Measurements from ENCODE around the gene AVPI1. TPM values are rescaled to one million over a fixed set of nuclear protein-coding genes. Genes with fewer than 3 reads are reported as not detected.
"Not testable (repeated sequence)": the region's sequence is repeated elsewhere in the genome, so short reads cannot be mapped to it uniquely, and the experiment has no call there.

The AVPI1 gene
- total and polyA plus RNA-seq, 3 experiments from 2014 or later: 2.3 to 3.1 (median 2.3) TPM

GRCh38 chr10:97701438-97702069 lies 14.5 kb upstream of the AVPI1 start:
- Mint-ChIP-seq H3K27ac (no peak overlapping the region), H3K4me3 (no peak overlapping the region), H3K4me1 (no peaks in the 10 kb centered on the region), H3K36me3 (no peaks in the 10 kb centered on the region), H3K27me3 (peaks cover 16 to 20% of the 10 kb centered on the region in 2 donors), H3K9me3 (peaks cover 0 to 2% (median 0%) of the 10 kb centered on the region in 5 donors)
- no peaks in the 10 kb centered on the region for H3K4me1 ChIP-seq (ENCODE audit: insufficient read depth, low read length)
- no peaks in the 10 kb centered on the region for H3K9me3 ChIP-seq (ENCODE audit: low read length)
- no peaks in the 10 kb centered on the region for H3K27me3 ChIP-seq (ENCODE audit: insufficient read depth, low read length, poor library complexity, severe bottlenecking)
- DNase-seq: peak in 4 of 5 donors; percentile 24 to 67 (median 52)
- H3K4me3 ChIP-seq (ENCODE audit: low read length): no peak overlapping the region
- H3K27ac ChIP-seq (ENCODE audit: low read depth, low read length): no peak overlapping the region
- ChIA-PET POLR2A (no interaction called here), CTCF (interaction anchor here (0.8 to 14.6 kb wide), 23 partner anchors 8 to 167 kb away, joined by 3 to 199 read pairs (median 4); partner anchors contain the start of genes ANKRD2, AVPI1, MARVELD1 and ZFYVE27)
- H3K36me3 ChIP-seq (ENCODE audit: insufficient read depth, low read length): no peaks in the 10 kb centered on the region

- H3K36me3 Mint-ChIP-seq; H3K36me3 ChIP-seq (ENCODE audit: insufficient read depth, low read length); H3K9me3 ChIP-seq (ENCODE audit: low read length); POLR2A ChIA-PET; H3K27ac Mint-ChIP-seq; H3K4me3 ChIP-seq (ENCODE audit: low read length); H3K4me1 Mint-ChIP-seq; H3K9me3 Mint-ChIP-seq; DNase-seq; H3K4me1 ChIP-seq (ENCODE audit: insufficient read depth, low read length); H3K27me3 Mint-ChIP-seq; H3K27me3 ChIP-seq (ENCODE audit: insufficient read depth, low read length, poor library complexity, severe bottlenecking); H3K27ac ChIP-seq (ENCODE audit: low read depth, low read length): not testable (repeated sequence)
- H3K4me3 Mint-ChIP-seq: peak overlapping the region in 1 of 7 donors; percentile 28
- CTCF ChIA-PET: interaction anchor here (1.3 to 1.7 kb wide), 3 partner anchors 11 to 33 kb away, joined by 3 to 7 read pairs (median 5); partner anchors contain the start of gene AVPI1
Measured at GRCh38 chr10:97698072-97698655, 11.1 kb upstream of the AVPI1 start.

- H3K27ac ChIP-seq (ENCODE audit: low read depth, low read length): no peak overlapping the region
- POLR2A ChIA-PET: no interaction called here
- Mint-ChIP-seq H3K4me3 (no peak overlapping the region), H3K4me1 (peaks cover 12 to 24% (median 22%) of the 10 kb centered on the region in 3 donors), H3K27ac (peak overlapping the region in 3 of 8 donors; percentile 36 to 51 (median 47)), H3K36me3 (peaks cover 0 to 1% (median 0%) of the 10 kb centered on the region in 3 donors), H3K27me3 (peaks cover 0 to 4% of the 10 kb centered on the region in 2 donors), H3K9me3 (no peaks in the 10 kb centered on the region)
- peaks cover 23% of the 10 kb centered on the region for H3K4me1 ChIP-seq (ENCODE audit: insufficient read depth, low read length)
- H3K4me3 ChIP-seq (ENCODE audit: low read length): no peak overlapping the region
- DNase-seq: no peak
- CTCF ChIA-PET: no interaction called here
- no peaks in the 10 kb centered on the region for H3K9me3 ChIP-seq (ENCODE audit: low read length)
- H3K27me3 ChIP-seq (ENCODE audit: insufficient read depth, low read length, poor library complexity, severe bottlenecking): no peaks in the 10 kb centered on the region
- no peaks in the 10 kb centered on the region for H3K36me3 ChIP-seq (ENCODE audit: insufficient read depth, low read length)
Measured at GRCh38 chr10:97690133-97690532, 3.1 kb upstream of the AVPI1 start.

GRCh38 chr10:97689559-97690020 lies 2.5 kb upstream of the AVPI1 start:
- ChIA-PET POLR2A (no interaction called here), CTCF (interaction anchor here (1.0 kb wide), 1 partner anchor 11 kb away, joined by 3 read pairs; no protein-coding TSS in a partner anchor)
- Histone ChIP-seq H3K4me3 (ENCODE audit: low read length) (no peak overlapping the region), H3K27ac (ENCODE audit: low read depth, low read length) (no peak overlapping the region), H3K36me3 (ENCODE audit: insufficient read depth, low read length) (no peaks in the 10 kb centered on the region), H3K27me3 (ENCODE audit: insufficient read depth, low read length, poor library complexity, severe bottlenecking) (no peaks in the 10 kb centered on the region), H3K9me3 (ENCODE audit: low read length) (no peaks in the 10 kb centered on the region), H3K4me1 (ENCODE audit: insufficient read depth, low read length) (peaks cover 26% of the 10 kb centered on the region)
- Mint-ChIP-seq H3K4me3 (no peak overlapping the region), H3K4me1 (peaks cover 14 to 29% (median 25%) of the 10 kb centered on the region in 3 donors), H3K36me3 (peaks cover 0 to 1% (median 0%) of the 10 kb centered on the region in 3 donors), H3K27ac (peak overlapping the region in 1 of 8 donors; percentile 36), H3K9me3 (no peaks in the 10 kb centered on the region), H3K27me3 (peaks cover 0 to 1% of the 10 kb centered on the region in 2 donors)
- DNase-seq: no peak

- H3K4me3 ChIP-seq (ENCODE audit: low read length): peak overlapping the region; percentile 89
- H3K27ac ChIP-seq (ENCODE audit: low read depth, low read length): peak overlapping the region; percentile 79
- no peaks in the 10 kb centered on the region for H3K27me3 ChIP-seq (ENCODE audit: insufficient read depth, low read length, poor library complexity, severe bottlenecking)
- Mint-ChIP-seq H3K9me3 (no peaks in the 10 kb centered on the region), H3K36me3 (peaks cover 0 to 1% (median 0%) of the 10 kb centered on the region in 3 donors), H3K27ac (peak overlapping the region; percentile 58 to 96 (median 89)), H3K4me1 (peaks cover 14 to 30% (median 25%) of the 10 kb centered on the region in 3 donors), H3K4me3 (peak overlapping the region; percentile 87 to 95 (median 89)), H3K27me3 (no peaks in the 10 kb centered on the region)
- H3K4me1 ChIP-seq (ENCODE audit: insufficient read depth, low read length): peaks cover 26% of the 10 kb centered on the region
- no peaks in the 10 kb centered on the region for H3K36me3 ChIP-seq (ENCODE audit: insufficient read depth, low read length)
- ChIA-PET POLR2A (interaction anchor here (0.9 to 2.1 kb wide), 7 partner anchors 11 to 287 kb away, joined by 3 to 20 read pairs (median 5); partner anchors contain the start of genes MARVELD1, RRP12 and ZFYVE27), CTCF (interaction anchor here (0.5 to 3.8 kb wide), 9 partner anchors 10 to 75 kb away, joined by 3 to 39 read pairs (median 9); partner anchors contain the start of gene ZFYVE27)
- no peaks in the 10 kb centered on the region for H3K9me3 ChIP-seq (ENCODE audit: low read length)
- no peak for DNase-seq
Measured at GRCh38 chr10:97687785-97688781, 1.0 kb upstream of the AVPI1 start.

DNA sequence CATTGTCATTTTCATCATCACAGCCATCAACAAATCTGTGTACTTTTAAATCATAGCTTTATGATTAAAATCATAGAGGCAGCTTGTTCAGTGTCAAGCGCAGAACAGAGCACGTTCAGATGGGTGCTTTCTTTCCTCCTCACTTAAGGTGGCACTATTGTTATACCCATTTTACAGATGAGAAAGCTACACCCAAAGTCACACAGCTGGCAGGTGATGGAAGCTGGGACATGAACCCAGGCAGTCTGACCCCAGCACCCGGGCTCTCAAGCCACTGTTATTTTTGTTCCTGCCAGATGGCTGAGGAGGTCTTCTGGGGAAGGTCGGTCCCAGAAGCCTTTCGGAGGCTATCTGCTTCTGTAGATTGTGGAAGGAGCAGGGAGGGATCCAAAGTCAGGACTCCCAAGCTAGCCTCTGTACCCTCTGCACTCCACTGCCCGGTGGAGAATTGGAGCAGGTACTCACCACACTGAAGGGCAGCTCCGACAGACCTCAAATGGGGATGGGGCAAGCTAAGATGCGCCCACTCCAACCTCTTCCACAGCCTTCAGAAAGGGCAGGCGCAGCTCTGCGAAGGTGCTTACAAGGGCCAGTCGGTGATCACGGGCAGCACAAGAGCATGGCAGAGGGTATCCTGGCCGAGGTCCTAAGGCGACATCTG lies 610 bp downstream of the AVPI1 start:
- H3K36me3 Mint-ChIP-seq: peaks cover 0 to 1% (median 0%) of the 10 kb centered on the region in 3 donors
- DNase-seq: no peak
- no peaks in the 10 kb centered on the region for H3K27me3 ChIP-seq (ENCODE audit: insufficient read depth, low read length, poor library complexity, severe bottlenecking)
- CTCF ChIA-PET: interaction anchor here (0.9 to 3.8 kb wide), 17 partner anchors 10 to 182 kb away, joined by 3 to 39 read pairs (median 5); partner anchors contain the start of genes MARVELD1 and ZFYVE27
- H3K4me3 ChIP-seq (ENCODE audit: low read length): peak overlapping the region; percentile 89
- H3K36me3 ChIP-seq (ENCODE audit: insufficient read depth, low read length): no peaks in the 10 kb centered on the region
- peaks cover 14 to 33% (median 25%) of the 10 kb centered on the region in 3 donors for H3K4me1 Mint-ChIP-seq
- no peaks in the 10 kb centered on the region for H3K9me3 ChIP-seq (ENCODE audit: low read length)
- peaks cover 26% of the 10 kb centered on the region for H3K4me1 ChIP-seq (ENCODE audit: insufficient read depth, low read length)
- POLR2A ChIA-PET: interaction anchor here (0.7 to 2.1 kb wide), 9 partner anchors 10 to 164 kb away, joined by 3 to 20 read pairs (median 5); partner anchors contain the start of genes GOLGA7B, MARVELD1 and ZFYVE27
- H3K9me3 Mint-ChIP-seq: no peaks in the 10 kb centered on the region
- H3K27ac Mint-ChIP-seq: peak overlapping the region; percentile 56 to 96 (median 86)
- H3K27ac ChIP-seq (ENCODE audit: low read depth, low read length): peak overlapping the region; percentile 58
- H3K27me3 Mint-ChIP-seq: no peaks in the 10 kb centered on the region
- H3K4me3 Mint-ChIP-seq: peak overlapping the region; percentile 87 to 95 (median 89)

DNA sequence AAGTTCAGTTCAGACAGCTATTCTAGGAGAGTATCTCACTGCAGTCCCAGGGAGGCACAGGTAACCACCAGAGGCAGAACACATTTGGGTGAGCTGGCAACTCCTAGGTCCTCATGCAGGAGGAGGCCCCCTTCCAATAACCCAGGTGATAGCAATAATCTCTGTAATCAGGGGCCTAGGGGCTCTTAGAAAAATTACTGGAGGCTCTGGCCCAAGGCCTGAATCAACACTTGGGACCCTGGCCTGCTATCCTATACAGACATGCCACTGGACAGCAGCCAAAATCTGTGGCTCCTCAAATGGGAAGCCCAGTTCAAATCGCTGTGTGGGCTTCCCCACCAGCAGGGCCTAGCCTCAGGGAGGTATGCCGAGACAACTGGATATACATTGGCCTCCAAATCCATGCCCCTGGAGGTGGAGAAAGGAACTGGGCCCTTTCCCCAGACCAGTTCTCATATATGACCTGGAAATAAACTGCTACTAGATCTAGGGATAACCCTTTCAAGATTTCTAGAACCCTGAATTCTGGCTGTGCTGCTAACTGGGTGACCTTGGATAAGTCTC lies 1.6 kb downstream of the AVPI1 start:
- H3K4me3 ChIP-seq (ENCODE audit: low read length): peak overlapping the region; percentile 4
- H3K27ac ChIP-seq (ENCODE audit: low read depth, low read length): peak overlapping the region; percentile 31
- no peaks in the 10 kb centered on the region for H3K27me3 Mint-ChIP-seq
- POLR2A ChIA-PET: no interaction called here
- no peaks in the 10 kb centered on the region for H3K9me3 ChIP-seq (ENCODE audit: low read length)
- H3K4me1 ChIP-seq (ENCODE audit: insufficient read depth, low read length): peaks cover 26% of the 10 kb centered on the region
- no peak for DNase-seq
- peaks cover 0 to 1% (median 0%) of the 10 kb centered on the region in 3 donors for H3K36me3 Mint-ChIP-seq
- peak overlapping the region; percentile 27 to 91 (median 87) for H3K4me3 Mint-ChIP-seq
- peaks cover 14 to 33% (median 25%) of the 10 kb centered on the region in 3 donors for H3K4me1 Mint-ChIP-seq
- H3K9me3 Mint-ChIP-seq: no peaks in the 10 kb centered on the region
- CTCF ChIA-PET: interaction anchor here (1.4 to 3.8 kb wide), 10 partner anchors 9 to 183 kb away, joined by 3 to 39 read pairs (median 6); no protein-coding TSS in a partner anchor
- H3K36me3 ChIP-seq (ENCODE audit: insufficient read depth, low read length): no peaks in the 10 kb centered on the region
- H3K27me3 ChIP-seq (ENCODE audit: insufficient read depth, low read length, poor library complexity, severe bottlenecking): no peaks in the 10 kb centered on the region
- peak overlapping the region in 5 of 8 donors; percentile 24 to 93 (median 85) for H3K27ac Mint-ChIP-seq

All from CD8-positive, alpha-beta memory T cell (primary cell).